ENCODE measurements around the gene CCDC121.

DNA sequence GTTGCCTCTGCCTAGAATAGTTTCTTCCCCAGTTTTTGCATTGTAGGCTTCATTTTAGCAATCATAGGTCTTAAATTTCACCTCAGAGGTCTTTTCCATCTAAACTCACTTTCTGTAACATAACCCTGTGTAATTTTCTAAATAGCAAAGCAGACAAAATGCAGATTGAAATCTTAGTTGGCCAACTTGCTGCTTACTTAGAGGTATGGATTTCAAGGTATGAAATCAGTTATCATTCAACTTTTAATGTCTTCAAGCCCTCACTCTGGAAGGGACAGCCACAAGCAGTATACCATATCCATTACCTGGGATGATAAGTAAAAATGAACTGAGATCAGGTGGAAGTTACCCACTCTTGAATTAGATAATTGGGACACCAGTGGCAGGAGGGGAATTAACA, 3.9 kb downstream of the CCDC121 start:
- no peak for TF ChIP-seq POLR2A (IDR thresholded peaks at IDR 0.05)
- TF ChIP-seq, protein P1, sequence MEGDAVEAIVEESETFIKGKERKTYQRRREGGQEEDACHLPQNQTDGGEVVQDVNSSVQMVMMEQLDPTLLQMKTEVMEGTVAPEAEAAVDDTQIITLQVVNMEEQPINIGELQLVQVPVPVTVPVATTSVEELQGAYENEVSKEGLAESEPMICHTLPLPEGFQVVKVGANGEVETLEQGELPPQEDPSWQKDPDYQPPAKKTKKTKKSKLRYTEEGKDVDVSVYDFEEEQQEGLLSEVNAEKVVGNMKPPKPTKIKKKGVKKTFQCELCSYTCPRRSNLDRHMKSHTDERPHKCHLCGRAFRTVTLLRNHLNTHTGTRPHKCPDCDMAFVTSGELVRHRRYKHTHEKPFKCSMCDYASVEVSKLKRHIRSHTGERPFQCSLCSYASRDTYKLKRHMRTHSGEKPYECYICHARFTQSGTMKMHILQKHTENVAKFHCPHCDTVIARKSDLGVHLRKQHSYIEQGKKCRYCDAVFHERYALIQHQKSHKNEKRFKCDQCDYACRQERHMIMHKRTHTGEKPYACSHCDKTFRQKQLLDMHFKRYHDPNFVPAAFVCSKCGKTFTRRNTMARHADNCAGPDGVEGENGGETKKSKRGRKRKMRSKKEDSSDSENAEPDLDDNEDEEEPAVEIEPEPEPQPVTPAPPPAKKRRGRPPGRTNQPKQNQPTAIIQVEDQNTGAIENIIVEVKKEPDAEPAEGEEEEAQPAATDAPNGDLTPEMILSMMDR (IDR thresholded peaks at IDR 0.05) = no peak
